SK-N-MC (cell line): ENCODE data around the gene TAF4B.
"Not testable (repeated sequence)": the region's sequence is repeated elsewhere in the genome, so short reads cannot be mapped to it uniquely, and the experiment has no call there.

Experiments used
- EZH2 ChIP-seq: fragments of 200-600 bp; sonication (generic); IDR thresholded peaks from one replicate; pipeline ENCODE4 v1.6.1; 2017; ENCODE audit warnings: antibody characterized with exemption
- POLR2AphosphoS5 ChIP-seq: IDR thresholded peaks from 2 replicates; pipeline ENCODE4 v1.6.1; 2012; ENCODE audit warnings: mild to moderate bottlenecking, low read depth, low read length, borderline replicate concordance

DNA sequence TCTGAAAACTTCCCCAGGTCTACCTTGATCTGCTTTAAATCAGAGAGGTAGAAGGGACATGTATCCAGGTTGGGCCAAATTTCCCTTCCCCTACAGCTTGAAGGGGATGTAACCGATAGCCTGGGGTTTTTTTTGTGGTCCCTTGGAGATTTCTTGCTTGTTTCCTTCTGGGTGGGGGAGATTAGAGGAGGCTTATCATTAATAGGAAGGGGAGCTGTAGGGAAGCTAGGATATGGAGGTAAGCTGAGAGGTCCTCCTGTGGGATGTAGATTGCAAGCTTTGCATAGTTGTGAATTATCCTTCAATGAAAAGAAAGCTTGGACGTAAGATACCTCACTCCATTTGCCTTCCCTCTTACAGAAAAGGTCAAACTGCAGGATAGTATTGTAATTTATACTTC is 11.1 kb downstream of the TAF4B start:
- TF ChIP-seq POLR2AphosphoS5, EZH2: not testable (repeated sequence)
